Ishikawa (cell line): Measurements from ENCODE around the gene ATF3.

Source experiments
- CEBPB ChIP-seq: IDR thresholded peaks from 2 replicates; pipeline ENCODE4 v1.6.1; 2012
- CREB1 ChIP-seq: IDR thresholded peaks from 2 replicates; pipeline ENCODE4 v1.6.1; 2012; ENCODE audit warnings: low read depth
- EGR1 ChIP-seq: IDR thresholded peaks from 2 replicates; pipeline ENCODE4 v1.6.1; 2012
- EP300 ChIP-seq: IDR thresholded peaks from 2 replicates; pipeline ENCODE4 v1.6.1; 2012; ENCODE audit warnings: borderline replicate concordance
- FOXM1 ChIP-seq: IDR thresholded peaks from 2 replicates; pipeline ENCODE4 v1.6.1; 2012; ENCODE audit warnings: low read depth, borderline replicate concordance
- NFIC ChIP-seq: IDR thresholded peaks from 2 replicates; pipeline ENCODE4 v1.6.1; 2012
- RAD21 ChIP-seq: IDR thresholded peaks from 2 replicates; pipeline ENCODE4 v1.6.1; 2012; ENCODE audit warnings: low read depth
- TAF1 ChIP-seq: IDR thresholded peaks from 2 replicates; pipeline ENCODE4 v1.6.1; 2012; ENCODE audit warnings: low read depth, mild to moderate bottlenecking
- TCF12 ChIP-seq: IDR thresholded peaks from 2 replicates; pipeline ENCODE4 v1.6.1; 2012; ENCODE audit warnings: low read depth
- TEAD4 ChIP-seq: IDR thresholded peaks from 2 replicates; pipeline ENCODE4 v1.6.1; 2012
- YY1 ChIP-seq: IDR thresholded peaks from 2 replicates; pipeline ENCODE4 v1.6.1; 2012; ENCODE audit warnings: low read depth
- ZBTB7A ChIP-seq: IDR thresholded peaks from 2 replicates; pipeline ENCODE4 v1.6.1; 2012; ENCODE audit warnings: low read depth
- TF ChIP-seq, protein P1 (sequence below): IDR thresholded peaks from 2 replicates; pipeline ENCODE4 v1.6.1; 2012; ENCODE audit warnings: low read depth, mild to moderate bottlenecking
- TF ChIP-seq, protein P2 (sequence below): IDR thresholded peaks from 2 replicates; pipeline ENCODE4 v1.6.1; 2012
- TF ChIP-seq, protein P3 (sequence below): IDR thresholded peaks from 2 replicates; pipeline ENCODE4 v1.6.1; 2012

The ATF3 gene

DNA sequence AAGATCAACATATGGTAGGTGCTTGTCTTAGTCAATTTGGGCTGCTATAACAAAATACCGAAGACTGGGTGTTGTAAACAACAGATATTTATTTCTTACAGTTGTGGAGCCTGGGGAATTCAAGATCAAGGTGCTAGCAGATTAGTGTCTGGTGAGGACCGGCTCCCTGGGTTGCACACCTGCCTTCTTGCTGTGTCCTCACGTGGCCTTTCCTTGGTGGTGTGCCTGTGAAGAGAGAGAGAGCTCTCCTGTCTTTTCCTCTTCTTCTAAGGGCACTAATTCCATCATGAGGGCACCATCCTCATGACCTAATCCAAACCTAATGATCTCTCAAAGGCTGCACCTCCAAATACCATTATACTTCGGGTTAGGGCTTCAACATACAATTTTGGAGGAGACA is 45.8 kb upstream of the ATF3 start:
- TF ChIP-seq TAF1 (no peak), TEAD4 (no peak), CEBPB (no peak), RAD21 (no peak), TCF12 (no peak), EP300 (no peak), FOXM1 (no peak), ZBTB7A (no peak), YY1 (no peak)
- TF ChIP-seq, protein P1, sequence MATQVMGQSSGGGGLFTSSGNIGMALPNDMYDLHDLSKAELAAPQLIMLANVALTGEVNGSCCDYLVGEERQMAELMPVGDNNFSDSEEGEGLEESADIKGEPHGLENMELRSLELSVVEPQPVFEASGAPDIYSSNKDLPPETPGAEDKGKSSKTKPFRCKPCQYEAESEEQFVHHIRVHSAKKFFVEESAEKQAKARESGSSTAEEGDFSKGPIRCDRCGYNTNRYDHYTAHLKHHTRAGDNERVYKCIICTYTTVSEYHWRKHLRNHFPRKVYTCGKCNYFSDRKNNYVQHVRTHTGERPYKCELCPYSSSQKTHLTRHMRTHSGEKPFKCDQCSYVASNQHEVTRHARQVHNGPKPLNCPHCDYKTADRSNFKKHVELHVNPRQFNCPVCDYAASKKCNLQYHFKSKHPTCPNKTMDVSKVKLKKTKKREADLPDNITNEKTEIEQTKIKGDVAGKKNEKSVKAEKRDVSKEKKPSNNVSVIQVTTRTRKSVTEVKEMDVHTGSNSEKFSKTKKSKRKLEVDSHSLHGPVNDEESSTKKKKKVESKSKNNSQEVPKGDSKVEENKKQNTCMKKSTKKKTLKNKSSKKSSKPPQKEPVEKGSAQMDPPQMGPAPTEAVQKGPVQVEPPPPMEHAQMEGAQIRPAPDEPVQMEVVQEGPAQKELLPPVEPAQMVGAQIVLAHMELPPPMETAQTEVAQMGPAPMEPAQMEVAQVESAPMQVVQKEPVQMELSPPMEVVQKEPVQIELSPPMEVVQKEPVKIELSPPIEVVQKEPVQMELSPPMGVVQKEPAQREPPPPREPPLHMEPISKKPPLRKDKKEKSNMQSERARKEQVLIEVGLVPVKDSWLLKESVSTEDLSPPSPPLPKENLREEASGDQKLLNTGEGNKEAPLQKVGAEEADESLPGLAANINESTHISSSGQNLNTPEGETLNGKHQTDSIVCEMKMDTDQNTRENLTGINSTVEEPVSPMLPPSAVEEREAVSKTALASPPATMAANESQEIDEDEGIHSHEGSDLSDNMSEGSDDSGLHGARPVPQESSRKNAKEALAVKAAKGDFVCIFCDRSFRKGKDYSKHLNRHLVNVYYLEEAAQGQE = no peak
- TF ChIP-seq, protein P2, sequence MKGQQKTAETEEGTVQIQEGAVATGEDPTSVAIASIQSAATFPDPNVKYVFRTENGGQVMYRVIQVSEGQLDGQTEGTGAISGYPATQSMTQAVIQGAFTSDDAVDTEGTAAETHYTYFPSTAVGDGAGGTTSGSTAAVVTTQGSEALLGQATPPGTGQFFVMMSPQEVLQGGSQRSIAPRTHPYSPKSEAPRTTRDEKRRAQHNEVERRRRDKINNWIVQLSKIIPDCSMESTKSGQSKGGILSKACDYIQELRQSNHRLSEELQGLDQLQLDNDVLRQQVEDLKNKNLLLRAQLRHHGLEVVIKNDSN = no peak
- TF ChIP-seq, protein P3, sequence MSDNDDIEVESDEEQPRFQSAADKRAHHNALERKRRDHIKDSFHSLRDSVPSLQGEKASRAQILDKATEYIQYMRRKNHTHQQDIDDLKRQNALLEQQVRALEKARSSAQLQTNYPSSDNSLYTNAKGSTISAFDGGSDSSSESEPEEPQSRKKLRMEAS = no peak

DNA sequence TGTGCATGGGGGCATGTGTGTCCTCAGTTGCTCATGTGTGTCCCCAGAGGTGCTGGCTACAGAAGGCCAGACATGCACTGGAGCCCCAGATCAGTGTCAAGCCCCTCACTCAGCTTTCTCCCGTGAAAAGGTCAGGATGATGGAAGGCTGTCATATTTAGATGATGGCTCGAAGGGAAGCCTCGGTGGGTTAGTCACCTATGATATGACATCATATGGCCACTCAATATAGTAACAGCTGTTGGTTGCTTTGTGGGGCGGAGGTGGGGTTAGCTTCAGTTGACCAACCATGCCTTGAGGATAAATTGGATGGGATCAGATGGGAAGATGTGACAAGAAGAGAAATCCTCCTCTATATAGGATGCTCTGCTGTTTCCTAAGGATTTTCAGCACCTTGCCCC is 43.5 kb upstream of the ATF3 start:
- TF ChIP-seq, protein P1 = no peak
- TF ChIP-seq EP300 (no peak), FOXM1 (no peak), ZBTB7A (no peak), CEBPB (no peak), TEAD4 (no peak), TAF1 (no peak), NFIC (no peak), CREB1 (no peak), EGR1 (no peak), RAD21 (no peak), YY1 (no peak), TCF12 (no peak)
- TF ChIP-seq, protein P2 = no peak
- TF ChIP-seq, protein P3 = no peak

DNA sequence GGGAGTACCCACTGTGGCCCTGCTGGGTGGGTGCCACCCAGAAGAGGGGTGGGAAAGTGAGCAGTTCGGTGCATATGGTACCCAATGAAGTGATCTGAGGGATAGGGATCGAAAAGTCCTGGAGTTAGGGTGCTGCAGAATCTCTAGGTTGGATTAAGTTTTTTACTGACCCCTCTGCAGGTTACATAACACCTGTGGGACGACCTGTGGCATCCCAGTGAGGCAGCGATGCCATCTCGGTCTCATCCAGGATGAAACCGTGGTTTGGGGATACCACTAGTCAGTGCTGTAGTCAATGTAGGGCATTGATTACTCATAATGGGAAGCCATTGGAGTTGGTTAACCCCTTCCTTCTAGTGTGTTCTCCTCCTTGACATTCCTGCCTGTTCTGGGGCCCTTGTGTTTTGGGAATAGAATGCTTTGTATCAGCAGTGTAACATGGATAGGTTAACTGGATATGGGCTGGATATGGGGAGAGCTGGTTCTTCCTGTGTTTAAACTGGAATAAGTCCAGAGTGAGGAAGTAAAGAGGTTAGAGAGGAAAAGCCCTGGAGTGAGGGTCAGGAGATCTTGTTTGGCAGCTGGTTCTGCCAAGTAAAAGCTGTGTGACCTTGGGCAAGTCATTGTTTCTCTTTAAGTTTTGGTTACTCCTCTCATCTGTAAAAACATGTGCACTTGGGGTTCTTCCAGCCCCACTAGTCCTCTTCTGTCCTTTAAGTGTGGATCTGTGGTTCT is 42.8 kb upstream of the ATF3 start:
- no peak for TF ChIP-seq CEBPB
- TF ChIP-seq NFIC = no peak
- TF ChIP-seq ZBTB7A = no peak
- TF ChIP-seq CREB1 = no peak
- TF ChIP-seq TCF12 = no peak
- TF ChIP-seq EP300 = no peak
- TF ChIP-seq TEAD4 = no peak
- TF ChIP-seq, protein P2 = no peak
- TF ChIP-seq FOXM1 = no peak
- no peak for TF ChIP-seq TAF1
- no peak for TF ChIP-seq YY1
- no peak for TF ChIP-seq RAD21
- TF ChIP-seq, protein P1 = no peak
- TF ChIP-seq EGR1 = no peak
